Brain microvascular endothelial cell (primary cell): ENCODE measurements around the gene RAB40C.

Experiments
- DNase-seq: peaks from one replicate; pipeline ENCODE4 v3.0.0-alpha.2; 2020
- H3K27ac ChIP-seq: fragments of 250-450 bp; sonication (Bioruptor Pico); 2 replicates; pipeline ENCODE4 v1.5.1; 2020; ENCODE audit warnings: mild to moderate bottlenecking, moderate library complexity
- H3K27me3 ChIP-seq: fragments of 250-450 bp; sonication (Bioruptor Pico); replicated peaks from 2 replicates; pipeline ENCODE4 v1.5.1; 2020; ENCODE audit warnings: mild to moderate bottlenecking
- H3K36me3 ChIP-seq: fragments of 250-450 bp; sonication (Bioruptor Pico); replicated peaks from 2 replicates; pipeline ENCODE4 v1.5.1; 2020; ENCODE audit warnings: mild to moderate bottlenecking
- H3K4me3 ChIP-seq: 2 replicates; pipeline ENCODE4 v1.5.1; 2011; ENCODE audit warnings: low read depth, mild to moderate bottlenecking, control low read depth, low read length, moderate library complexity
- in situ Hi-C: cut with HindIII; loops from 2 replicates; pipeline ENCODE4 v1.10.0; 2017; ENCODE audit warnings: low sequenced_read_pairs, low pct_ligation_motif_present
- TF ChIP-seq, protein P1 (sequence below): IDR thresholded peaks from 2 replicates; pipeline ENCODE4 v1.5.1; 2011; ENCODE audit warnings: low read depth, mild to moderate bottlenecking, moderate library complexity, low read length, control low read depth, inconsistent platforms; ENCODE audit errors: missing control alignments

Gene RAB40C

DNA sequence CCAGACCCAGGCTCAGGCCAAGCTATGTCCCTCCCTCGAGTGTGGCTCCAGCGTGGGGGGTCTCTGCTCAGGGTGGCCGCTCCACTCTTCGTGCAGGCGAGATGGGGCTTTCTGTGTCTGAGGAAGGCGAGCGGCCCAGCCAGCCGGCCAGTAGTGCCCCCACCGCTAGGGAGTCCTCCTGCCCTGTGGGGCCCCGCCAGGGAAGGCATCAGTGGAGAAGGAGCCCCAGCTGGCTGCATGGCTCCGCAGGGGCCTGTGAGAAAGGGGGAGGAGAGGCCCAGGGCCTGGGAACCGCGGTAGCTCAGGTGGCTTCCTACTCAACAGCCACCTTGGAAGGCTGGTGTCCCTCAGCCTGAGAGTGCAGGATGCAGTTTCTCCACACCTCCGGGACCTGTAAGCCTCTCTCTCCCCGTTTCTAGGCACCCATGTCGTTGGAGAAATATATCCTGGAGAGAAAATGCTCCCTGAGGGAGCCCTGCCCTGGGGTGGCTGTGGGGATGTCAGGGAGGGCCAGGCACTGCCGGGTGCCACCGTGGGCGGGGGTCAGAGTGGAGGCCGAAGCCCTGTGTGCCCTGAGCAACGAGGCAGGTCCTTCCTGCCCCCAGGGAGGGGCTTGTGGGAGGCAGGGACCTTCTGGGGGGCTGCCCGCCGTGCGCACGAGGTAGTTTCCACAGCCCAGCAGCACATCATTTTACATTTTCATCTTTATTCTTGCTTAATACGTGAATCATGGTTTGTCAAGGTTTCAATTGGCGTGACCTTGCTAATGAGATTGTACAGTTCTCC is 16.8 kb upstream of the RAB40C start:
- Histone ChIP-seq H3K27me3 (no peaks in the 10 kb centered on the region), H3K27ac (no peak overlapping the region), H3K4me3 (no peak overlapping the region), H3K36me3 (peaks cover 17% of the 10 kb centered on the region)
- in situ Hi-C loops = no loop called here
- TF ChIP-seq, protein P1, sequence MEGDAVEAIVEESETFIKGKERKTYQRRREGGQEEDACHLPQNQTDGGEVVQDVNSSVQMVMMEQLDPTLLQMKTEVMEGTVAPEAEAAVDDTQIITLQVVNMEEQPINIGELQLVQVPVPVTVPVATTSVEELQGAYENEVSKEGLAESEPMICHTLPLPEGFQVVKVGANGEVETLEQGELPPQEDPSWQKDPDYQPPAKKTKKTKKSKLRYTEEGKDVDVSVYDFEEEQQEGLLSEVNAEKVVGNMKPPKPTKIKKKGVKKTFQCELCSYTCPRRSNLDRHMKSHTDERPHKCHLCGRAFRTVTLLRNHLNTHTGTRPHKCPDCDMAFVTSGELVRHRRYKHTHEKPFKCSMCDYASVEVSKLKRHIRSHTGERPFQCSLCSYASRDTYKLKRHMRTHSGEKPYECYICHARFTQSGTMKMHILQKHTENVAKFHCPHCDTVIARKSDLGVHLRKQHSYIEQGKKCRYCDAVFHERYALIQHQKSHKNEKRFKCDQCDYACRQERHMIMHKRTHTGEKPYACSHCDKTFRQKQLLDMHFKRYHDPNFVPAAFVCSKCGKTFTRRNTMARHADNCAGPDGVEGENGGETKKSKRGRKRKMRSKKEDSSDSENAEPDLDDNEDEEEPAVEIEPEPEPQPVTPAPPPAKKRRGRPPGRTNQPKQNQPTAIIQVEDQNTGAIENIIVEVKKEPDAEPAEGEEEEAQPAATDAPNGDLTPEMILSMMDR = no peak
- no peak for DNase-seq

DNA sequence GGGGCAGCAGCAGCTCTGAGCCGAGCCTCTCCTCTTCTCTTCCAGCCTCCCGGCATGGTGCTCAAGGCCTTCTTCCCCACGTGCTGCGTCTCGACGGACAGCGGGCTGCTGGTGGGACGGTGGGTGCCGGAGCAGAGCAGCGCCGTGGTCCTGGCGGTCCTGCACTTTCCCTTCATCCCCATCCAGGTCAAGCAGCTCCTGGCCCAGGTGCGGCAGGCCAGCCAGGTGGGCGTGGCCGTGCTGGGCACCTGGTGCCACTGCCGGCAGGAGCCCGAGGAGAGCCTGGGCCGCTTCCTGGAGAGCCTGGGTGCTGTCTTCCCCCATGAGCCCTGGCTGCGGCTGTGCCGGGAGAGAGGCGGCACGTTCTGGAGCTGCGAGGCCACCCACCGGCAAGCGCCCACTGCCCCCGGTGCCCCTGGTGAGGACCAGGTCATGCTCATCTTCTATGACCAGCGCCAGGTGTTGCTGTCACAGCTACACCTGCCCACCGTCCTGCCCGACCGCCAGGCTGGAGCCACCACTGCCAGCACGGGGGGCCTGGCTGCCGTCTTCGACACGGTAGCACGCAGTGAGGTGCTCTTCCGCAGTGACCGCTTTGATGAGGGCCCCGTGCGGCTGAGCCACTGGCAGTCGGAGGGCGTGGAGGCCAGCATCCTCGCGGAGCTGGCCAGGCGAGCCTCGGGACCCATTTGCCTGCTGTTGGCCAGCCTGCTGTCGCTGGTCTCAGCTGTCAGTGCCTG is 15.7 kb upstream of the RAB40C start:
- TF ChIP-seq, protein P1 = no peak
- Histone ChIP-seq H3K4me3 (no peak overlapping the region), H3K36me3 (peaks cover 17% of the 10 kb centered on the region), H3K27me3 (no peaks in the 10 kb centered on the region), H3K27ac (no peak overlapping the region)
- DNase-seq = no peak
- in situ Hi-C loops = no loop called here

DNA sequence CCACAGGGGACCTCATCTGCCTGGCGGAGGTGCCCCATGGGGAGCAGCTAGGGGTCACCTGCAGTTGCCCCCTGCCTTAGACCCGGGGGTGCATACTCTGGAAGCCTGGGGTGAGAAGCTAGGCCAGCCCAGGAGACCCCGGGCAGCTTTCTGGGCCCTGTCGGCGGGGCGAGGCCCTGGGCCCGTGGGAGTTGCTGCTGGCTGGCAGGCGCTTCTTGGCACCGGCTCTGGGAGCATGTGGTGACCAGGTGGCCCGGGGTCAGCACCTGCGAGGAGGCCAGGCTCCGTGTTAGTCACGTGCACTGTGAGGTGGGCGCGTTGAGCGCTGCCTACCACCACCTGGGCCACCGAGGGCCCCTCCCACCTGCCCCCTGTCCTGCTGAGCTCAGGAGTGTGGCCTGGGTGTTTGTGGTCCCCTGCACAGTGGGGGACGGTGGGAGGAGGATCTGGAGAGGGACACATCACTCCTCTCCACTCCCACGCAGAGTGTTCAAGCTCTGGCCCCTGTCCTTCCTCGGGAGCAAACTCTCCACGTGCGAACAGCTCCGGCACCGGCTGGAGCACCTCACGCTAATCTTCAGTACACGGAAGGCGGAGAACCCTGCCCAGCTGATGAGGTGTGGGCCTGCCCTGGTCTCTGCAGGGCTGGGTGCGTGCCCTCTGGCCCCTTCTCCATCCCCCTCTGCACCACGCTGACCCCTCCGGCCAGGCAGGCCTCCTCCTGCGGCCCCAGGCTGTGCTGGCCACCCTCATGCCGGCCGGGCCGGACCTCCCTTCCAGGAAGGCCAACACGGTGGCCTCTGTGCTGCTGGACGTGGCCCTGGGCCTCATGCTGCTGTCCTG is 14.3 kb upstream of the RAB40C start:
- peaks cover 17% of the 10 kb centered on the region for H3K36me3 ChIP-seq
- TF ChIP-seq, protein P1 = no peak
- H3K27me3 ChIP-seq = no peaks in the 10 kb centered on the region
- in situ Hi-C loops = no loop called here
- no peak for DNase-seq
- H3K27ac ChIP-seq = no peak overlapping the region
- H3K4me3 ChIP-seq = no peak overlapping the region

DNA sequence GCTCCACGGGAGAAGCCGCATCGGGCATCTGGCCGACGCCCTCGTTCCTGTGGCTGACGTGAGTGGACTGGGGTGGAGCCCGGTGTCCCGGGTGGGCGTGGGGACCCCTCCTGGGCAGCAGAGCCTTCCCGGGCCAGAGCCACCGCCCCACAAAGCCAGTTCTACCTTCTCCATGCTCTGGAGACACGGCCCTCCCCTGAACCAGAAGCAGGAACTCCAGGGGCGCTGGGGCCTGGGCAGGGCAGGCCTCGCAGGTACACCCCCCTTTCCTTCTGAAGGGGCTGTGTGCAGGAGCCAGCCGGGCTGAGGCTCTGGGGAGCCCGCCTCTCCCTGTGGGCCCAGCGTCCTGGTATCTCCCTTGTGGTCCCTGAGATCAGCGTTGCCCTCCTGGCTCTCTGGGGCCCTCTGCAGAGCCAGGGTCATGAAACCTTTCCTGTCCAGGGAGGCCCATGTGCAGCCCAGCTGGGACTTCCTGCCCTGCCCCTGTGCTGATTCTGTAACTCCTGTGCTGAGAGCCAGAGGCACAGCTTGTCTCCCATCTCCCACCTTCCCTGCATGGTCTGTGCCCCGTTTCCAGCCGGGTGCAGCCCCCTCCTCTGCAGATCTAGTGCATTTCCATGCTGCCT is 13.6 kb upstream of the RAB40C start:
- DNase-seq = no peak
- Histone ChIP-seq H3K4me3 (no peak overlapping the region), H3K36me3 (peaks cover 17% of the 10 kb centered on the region), H3K27ac (no peak overlapping the region), H3K27me3 (no peaks in the 10 kb centered on the region)
- in situ Hi-C loops = no loop called here
- TF ChIP-seq, protein P1 = no peak

DNA sequence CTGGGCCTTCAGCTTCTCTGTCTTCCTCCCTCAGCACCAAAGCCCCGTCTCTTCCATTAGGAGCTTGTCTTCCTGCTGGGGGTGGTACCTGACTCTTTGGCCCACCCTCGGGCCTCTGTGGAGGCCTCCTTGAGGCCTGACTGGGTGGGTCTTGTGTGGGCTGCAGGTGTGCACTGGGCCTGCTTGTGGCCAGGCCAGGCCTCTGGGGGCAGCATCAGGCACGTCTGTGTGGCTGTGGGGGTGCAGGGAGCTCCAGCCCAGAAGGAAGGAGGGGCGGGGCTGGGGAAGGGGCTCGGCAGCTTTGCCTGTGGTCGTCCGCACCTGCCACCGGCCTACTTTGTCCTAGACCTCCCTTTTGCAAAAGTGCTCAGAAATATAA is 13.1 kb upstream of the RAB40C start:
- TF ChIP-seq, protein P1 = no peak
- no peak overlapping the region for H3K4me3 ChIP-seq
- no peak overlapping the region for H3K27ac ChIP-seq
- H3K27me3 ChIP-seq = no peaks in the 10 kb centered on the region
- DNase-seq = no peak
- in situ Hi-C loops = no loop called here
- H3K36me3 ChIP-seq = peaks cover 17% of the 10 kb centered on the region
